SK-N-SH treated with all-trans-retinoic acid at 6 μM for 48 hours (cell line): ENCODE data around the gene CCDC88B.

ENCODE experiments used
- BACH2 ChIP-seq: fragments of 250-450 bp; sonication (Bioruptor Pico); IDR thresholded peaks from 2 replicates; pipeline ENCODE4 v1.9.0; 2021; ENCODE audit warnings: mild to moderate bottlenecking, borderline replicate concordance
- CSDC2 ChIP-seq: fragments of 250-450 bp; sonication (Bioruptor Pico); IDR thresholded peaks from 2 replicates; pipeline ENCODE4 v1.5.0; 2020; ENCODE audit warnings: mild to moderate bottlenecking, moderate library complexity
- POU6F1 ChIP-seq: fragments of 250-450 bp; sonication (Bioruptor Pico); IDR thresholded peaks from 2 replicates; pipeline ENCODE4 v1.8.0; 2021; ENCODE audit warnings: low read depth, mild to moderate bottlenecking, moderate library complexity, borderline replicate concordance
- RARB ChIP-seq: fragments of 250-450 bp; sonication (Bioruptor Pico); IDR thresholded peaks from 2 replicates; pipeline ENCODE4 v1.8.0; 2021; ENCODE audit warnings: mild to moderate bottlenecking, moderate library complexity
- SNAI2 ChIP-seq: fragments of 250-450 bp; sonication (Bioruptor Pico); IDR thresholded peaks from 2 replicates; pipeline ENCODE4 v1.5.0; 2020; ENCODE audit warnings: mild to moderate bottlenecking, moderate library complexity
- ZFP30 ChIP-seq: fragments of 450-650 bp; formaldehyde crosslinking; IDR thresholded peaks from 2 replicates; pipeline ENCODE4 v1.5.0; 2022; ENCODE audit warnings: mild to moderate bottlenecking, moderate library complexity
- ZNF8 ChIP-seq: fragments of 450-650 bp; formaldehyde crosslinking; IDR thresholded peaks from 2 replicates; pipeline ENCODE4 v1.5.0; 2020; ENCODE audit warnings: mild to moderate bottlenecking, moderate library complexity

GRCh38 chr11:64296236-64296635 lies 43.8 kb upstream of the CCDC88B start:
- TF ChIP-seq RARB (no peak), BACH2 (CRISPR knock-in tag) (no peak), CSDC2 (CRISPR knock-in tag) (no peak), ZFP30 (CRISPR knock-in tag) (no peak), ZNF8 (CRISPR knock-in tag) (no peak), SNAI2 (no peak), POU6F1 (CRISPR knock-in tag) (no peak)
